ENCODE measurements around the gene UROS. TPM values are rescaled to one million over a fixed set of nuclear protein-coding genes. Genes with fewer than 3 reads are reported as not detected.

UROS gene
- total RNA-seq (60.1 TPM), polyA plus RNA-seq (ENCODE audit: insufficient read depth in 1 of 8, insufficient read length in 8 of 8, low replicate concordance in 1 of 8) (10 to 100 TPM; 45.2 to 64.4 (median 53.4) TPM)
- long read RNA-seq, donor 1, partial matches to known transcripts, result 0 of 2 reads
- long read RNA-seq, donor 1, other reads (novel, unspliced or antisense), result 0 of 2 reads
- long read RNA-seq, donor 2, partial matches to known transcripts, result 0 of 1 reads
- long read RNA-seq, donor 2, other reads (novel, unspliced or antisense), result 0 of 1 reads
- long read RNA-seq, donor 3, transcript UROS-204 (10 exons, 1,342 nt), result major isoform, 10 of 75 reads
- long read RNA-seq, donor 3, partial matches to known transcripts, result 20 of 75 reads
- long read RNA-seq, donor 3, other reads (novel, unspliced or antisense), result 45 of 75 reads
- long read RNA-seq, donor 4, transcript UROS-204 (10 exons, 1,342 nt), result major isoform, 7 of 9 reads
- long read RNA-seq, donor 4, partial matches to known transcripts, result 0 of 9 reads
- long read RNA-seq, donor 4, other reads (novel, unspliced or antisense), result 0 of 9 reads
- long read RNA-seq, donor 5, transcript UROS-204 (10 exons, 1,342 nt), result major isoform, 22 of 30 reads
- long read RNA-seq, donor 5, partial matches to known transcripts, result 0 of 30 reads
- long read RNA-seq, donor 5, other reads (novel, unspliced or antisense), result 5 of 30 reads
- long read RNA-seq, donor 6, transcript UROS-204 (10 exons, 1,342 nt), result major isoform, 39 of 45 reads
- long read RNA-seq, donor 6, partial matches to known transcripts, result 0 of 45 reads
- long read RNA-seq, donor 6, other reads (novel, unspliced or antisense), result 0 of 45 reads
- long read RNA-seq, donor 7, transcript UROS-204 (10 exons, 1,342 nt), result major isoform, 20 of 21 reads
- long read RNA-seq, donor 7, partial matches to known transcripts, result 0 of 21 reads
- long read RNA-seq, donor 7, other reads (novel, unspliced or antisense), result 0 of 21 reads
- long read RNA-seq, donor 8, transcript UROS-204 (10 exons, 1,342 nt), result major isoform, 6 of 8 reads
- long read RNA-seq, donor 8, partial matches to known transcripts, result 0 of 8 reads
- long read RNA-seq, donor 8, other reads (novel, unspliced or antisense), result 0 of 8 reads
- long read RNA-seq, donor 9, transcript UROS-204 (10 exons, 1,342 nt), result major isoform, 8 of 11 reads
- long read RNA-seq, donor 9, partial matches to known transcripts, result 0 of 11 reads
- long read RNA-seq, donor 9, other reads (novel, unspliced or antisense), result 0 of 11 reads
- long read RNA-seq, donor 10, transcript UROS-204 (10 exons, 1,342 nt), result major isoform, 12 of 18 reads
- long read RNA-seq, donor 10, partial matches to known transcripts, result 0 of 18 reads
- long read RNA-seq, donor 10, other reads (novel, unspliced or antisense), result 0 of 18 reads
- long read RNA-seq, donor 11, transcript UROS-204 (10 exons, 1,342 nt), result major isoform, 11 of 12 reads
- long read RNA-seq, donor 11, partial matches to known transcripts, result 0 of 12 reads
- long read RNA-seq, donor 11, other reads (novel, unspliced or antisense), result 0 of 12 reads

- peak; percentile 94 for DNase-seq
- H3K9me3 ChIP-seq (replicated peaks; ENCODE audit: control insufficient read depth, low read depth, low read length), result no peaks in the 10 kb centered on the region
- peak within 1 kb of the TSS; percentile 99 for H3K4me3 ChIP-seq (ENCODE audit: low read length)
- H3K4me1 ChIP-seq (ENCODE audit: control insufficient read depth, insufficient read depth, low read length), result peaks cover 25% of the 10 kb centered on the region
- peaks cover 21% of the 10 kb centered on the region for H3K36me3 ChIP-seq (ENCODE audit: control insufficient read depth, insufficient read depth, low read length)
- under 1% methylated on average over 74 of the region's 74 CpGs for WGBS (ENCODE audit: insufficient coverage)
- peak within 1 kb of the TSS; percentile 82 for H3K27ac ChIP-seq (ENCODE audit: low read length)
- no peaks in the 10 kb centered on the region for H3K27me3 ChIP-seq (ENCODE audit: control insufficient read depth, insufficient read depth, low read length)
Measured at GRCh38 chr10:125822878-125823662, at the start of gene UROS, which contains the start of gene BCCIP. UROS (minus strand) TSS chr10:125823258; CDS start chr10:125816499, 6,759 bp downstream. BCCIP (plus strand) TSS chr10:125823546; CDS start chr10:125823558, 12 bp downstream.

GRCh38 chr10:125871338-125871737, 48.3 kb upstream of the UROS start:
- WGBS (ENCODE audit: insufficient coverage), result 80% methylated on average over 1 of the region's 4 CpGs
- DNase-seq, result no peak
- Histone ChIP-seq H3K27me3 (ENCODE audit: control insufficient read depth, insufficient read depth, low read length) (no peaks in the 10 kb centered on the region), H3K36me3 (ENCODE audit: control insufficient read depth, insufficient read depth, low read length) (peaks cover 9% of the 10 kb centered on the region), H3K4me1 (ENCODE audit: control insufficient read depth, insufficient read depth, low read length) (no peaks in the 10 kb centered on the region), H3K9me3 (replicated peaks; ENCODE audit: control insufficient read depth, low read depth, low read length) (peaks cover 9% of the 10 kb centered on the region), H3K27ac (ENCODE audit: low read length) (no peak overlapping the region), H3K4me3 (ENCODE audit: low read length) (no peak overlapping the region)

- no peaks in the 10 kb centered on the region for H3K27me3 ChIP-seq (ENCODE audit: control insufficient read depth, insufficient read depth, low read length)
- peak; percentile 27 for DNase-seq
- H3K36me3 ChIP-seq (ENCODE audit: control insufficient read depth, insufficient read depth, low read length), result peaks cover 17% of the 10 kb centered on the region
- H3K27ac ChIP-seq (ENCODE audit: low read length), result no peak overlapping the region
- H3K4me3 ChIP-seq (ENCODE audit: low read length), result no peak overlapping the region
- 55% methylated on average over 3 of the region's 7 CpGs for WGBS (ENCODE audit: insufficient coverage)
- H3K4me1 ChIP-seq (ENCODE audit: control insufficient read depth, insufficient read depth, low read length), result no peaks in the 10 kb centered on the region
- H3K9me3 ChIP-seq (replicated peaks; ENCODE audit: control insufficient read depth, low read depth, low read length), result no peaks in the 10 kb centered on the region
Measured at GRCh38 chr10:125868372-125868975, 45.4 kb upstream of the UROS start.

DNA sequence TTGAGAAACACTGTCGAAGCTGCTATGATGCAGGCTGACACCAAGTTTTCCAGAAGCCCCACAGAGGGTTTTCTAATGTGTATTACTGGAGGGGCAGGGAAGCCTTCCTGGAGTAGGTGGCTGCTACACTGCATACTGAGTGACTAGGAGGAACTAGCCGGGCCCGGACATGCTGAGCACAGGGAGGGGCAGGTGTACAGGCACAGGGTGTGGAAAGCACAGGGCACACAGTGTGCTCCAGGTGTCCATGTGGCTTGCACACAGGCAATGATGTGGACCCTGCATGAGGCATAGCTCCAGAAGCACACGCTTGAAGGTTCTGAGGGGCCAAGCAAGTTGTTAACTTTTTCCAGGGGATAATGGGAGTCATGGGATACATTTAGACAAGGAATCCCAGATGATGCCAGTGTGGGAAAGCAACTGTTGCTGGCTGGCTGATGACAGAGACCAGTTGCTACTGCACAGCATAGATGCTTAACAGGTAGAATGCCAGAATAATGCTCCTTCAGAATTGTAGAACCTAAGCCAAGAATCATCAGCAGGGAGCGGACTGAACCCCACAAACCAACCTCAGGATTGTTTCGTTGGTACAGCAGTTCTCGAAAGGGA, 43.5 kb upstream of the UROS start:
- Histone ChIP-seq H3K4me3 (ENCODE audit: low read length) (no peak overlapping the region), H3K27ac (ENCODE audit: low read length) (no peak overlapping the region), H3K27me3 (ENCODE audit: control insufficient read depth, insufficient read depth, low read length) (no peaks in the 10 kb centered on the region), H3K4me1 (ENCODE audit: control insufficient read depth, insufficient read depth, low read length) (no peaks in the 10 kb centered on the region), H3K36me3 (ENCODE audit: control insufficient read depth, insufficient read depth, low read length) (peaks cover 17% of the 10 kb centered on the region), H3K9me3 (replicated peaks; ENCODE audit: control insufficient read depth, low read depth, low read length) (no peaks in the 10 kb centered on the region)
- 97% methylated on average over 6 of the region's 7 CpGs for WGBS (ENCODE audit: insufficient coverage)
- no peak for DNase-seq

GRCh38 chr10:125865120-125865519, 42.1 kb upstream of the UROS start:
- no peaks in the 10 kb centered on the region for H3K27me3 ChIP-seq (ENCODE audit: control insufficient read depth, insufficient read depth, low read length)
- 92% methylated on average over 2 of the region's 3 CpGs for WGBS (ENCODE audit: insufficient coverage)
- H3K27ac ChIP-seq (ENCODE audit: low read length), result no peak overlapping the region
- no peaks in the 10 kb centered on the region for H3K4me1 ChIP-seq (ENCODE audit: control insufficient read depth, insufficient read depth, low read length)
- no peaks in the 10 kb centered on the region for H3K9me3 ChIP-seq (replicated peaks; ENCODE audit: control insufficient read depth, low read depth, low read length)
- H3K36me3 ChIP-seq (ENCODE audit: control insufficient read depth, insufficient read depth, low read length), result peaks cover 17% of the 10 kb centered on the region
- no peak for DNase-seq
- no peak overlapping the region for H3K4me3 ChIP-seq (ENCODE audit: low read length)

DNA sequence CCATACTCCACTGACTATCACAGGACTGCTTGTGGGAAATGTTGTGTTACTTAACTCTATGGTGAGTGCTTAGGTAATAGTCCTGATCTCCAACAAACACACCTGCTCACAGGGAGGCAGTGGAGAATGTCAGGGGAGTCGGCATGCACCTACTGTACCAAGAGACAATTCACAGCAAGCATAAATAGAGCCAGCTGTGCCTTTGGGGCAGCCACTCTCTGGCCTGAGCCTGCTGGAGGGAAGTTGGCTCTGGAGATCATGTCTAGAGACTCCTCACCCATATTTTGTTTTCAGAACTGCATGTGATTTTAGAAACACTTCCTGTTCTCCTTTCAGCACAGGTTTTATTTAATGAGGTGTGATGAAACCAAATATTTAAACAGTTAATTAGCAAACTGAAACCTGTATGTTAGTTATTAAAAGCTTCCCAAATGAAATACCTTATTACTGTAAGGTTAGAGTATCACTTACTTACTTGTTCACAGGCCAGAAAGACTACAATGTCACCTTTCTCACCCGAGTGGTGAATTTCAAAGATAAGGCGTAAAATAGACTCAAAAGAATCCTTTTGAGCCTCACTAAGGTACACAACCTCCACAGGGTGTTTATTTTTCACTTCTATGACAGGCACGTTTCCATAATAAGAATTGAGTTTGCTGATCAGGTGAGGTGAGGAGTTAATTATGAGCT, 36.2 kb upstream of the UROS start:
- WGBS (ENCODE audit: insufficient coverage), result 80% methylated on average over 1 of the region's 4 CpGs
- no peak overlapping the region for H3K4me3 ChIP-seq (ENCODE audit: low read length)
- peaks cover 9% of the 10 kb centered on the region for H3K36me3 ChIP-seq (ENCODE audit: control insufficient read depth, insufficient read depth, low read length)

DNA sequence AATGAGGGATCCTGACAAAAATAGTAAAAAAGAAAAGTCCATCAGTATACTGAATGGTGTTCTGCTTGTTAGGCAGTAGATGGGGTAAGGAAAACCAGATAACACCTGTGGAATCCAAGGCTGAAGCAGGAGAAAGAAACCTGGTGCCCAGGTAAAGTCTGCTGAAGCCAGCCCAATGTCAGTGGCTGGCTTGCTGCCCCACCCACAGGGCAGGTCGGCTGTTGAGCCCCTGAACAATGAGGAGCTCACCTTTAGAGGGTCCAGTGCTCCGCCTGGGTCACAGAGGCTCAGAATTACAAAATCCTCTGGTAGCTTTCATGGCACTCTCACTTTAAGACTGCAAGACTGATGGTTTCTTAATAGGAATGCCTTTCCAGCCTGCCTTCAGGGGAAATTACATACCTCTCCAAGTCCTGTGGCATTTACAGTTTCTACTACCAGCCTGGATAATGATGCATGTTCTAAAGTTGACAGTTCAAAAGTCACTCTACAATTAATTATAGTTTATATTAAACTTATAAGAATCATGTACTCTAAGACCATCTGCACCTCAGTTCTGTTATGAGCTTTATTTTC, 34.2 kb upstream of the UROS start:
- Histone ChIP-seq H3K4me3 (ENCODE audit: low read length) (no peak overlapping the region), H3K4me1 (ENCODE audit: control insufficient read depth, insufficient read depth, low read length) (no peaks in the 10 kb centered on the region), H3K36me3 (ENCODE audit: control insufficient read depth, insufficient read depth, low read length) (peaks cover 8% of the 10 kb centered on the region), H3K27me3 (ENCODE audit: control insufficient read depth, insufficient read depth, low read length) (no peaks in the 10 kb centered on the region), H3K27ac (ENCODE audit: low read length) (no peak overlapping the region), H3K9me3 (replicated peaks; ENCODE audit: control insufficient read depth, low read depth, low read length) (no peaks in the 10 kb centered on the region)
- 77% methylated on average over 2 of the region's 2 CpGs for WGBS (ENCODE audit: insufficient coverage)
- DNase-seq, result no peak

More for the DNA sequence above, 36.2 kb upstream of the UROS start:
- Histone ChIP-seq H3K27ac (ENCODE audit: low read length) (no peak overlapping the region), H3K27me3 (ENCODE audit: control insufficient read depth, insufficient read depth, low read length) (no peaks in the 10 kb centered on the region), H3K9me3 (replicated peaks; ENCODE audit: control insufficient read depth, low read depth, low read length) (no peaks in the 10 kb centered on the region), H3K4me1 (ENCODE audit: control insufficient read depth, insufficient read depth, low read length) (no peaks in the 10 kb centered on the region)
- DNase-seq, result no peak

- no peak overlapping the region for H3K27ac ChIP-seq (ENCODE audit: low read length)
- no peak overlapping the region for H3K4me3 ChIP-seq (ENCODE audit: low read length)
- no peak for DNase-seq
- 98% methylated on average over 4 of the region's 7 CpGs for WGBS (ENCODE audit: insufficient coverage)
- no peaks in the 10 kb centered on the region for H3K9me3 ChIP-seq (replicated peaks; ENCODE audit: control insufficient read depth, low read depth, low read length)
- H3K4me1 ChIP-seq (ENCODE audit: control insufficient read depth, insufficient read depth, low read length), result no peaks in the 10 kb centered on the region
- peaks cover 32% of the 10 kb centered on the region for H3K36me3 ChIP-seq (ENCODE audit: control insufficient read depth, insufficient read depth, low read length)
- H3K27me3 ChIP-seq (ENCODE audit: control insufficient read depth, insufficient read depth, low read length), result no peaks in the 10 kb centered on the region
Measured at GRCh38 chr10:125852487-125852886, 29.4 kb upstream of the UROS start.

All from muscle of leg (tissue), 16 donors.